GM21825 (cell line): ENCODE data around the gene RNF169.
"Not testable (repeated sequence)": the region's sequence is repeated elsewhere in the genome, so short reads cannot be mapped to it uniquely, and the experiment has no call there.

ENCODE experiments used
- ATAC-seq: cut with Tn5 transposase; IDR thresholded peaks from one replicate; pipeline ENCODE4 v1.9.1; 2021; ENCODE audit warnings: mild to moderate bottlenecking, moderate library complexity; ENCODE audit not compliant: unreplicated experiment

RNF169 gene

GRCh38 chr11:74726547-74727182, 22.0 kb upstream of the RNF169 start:
- ATAC-seq = peak; percentile 76

- no peak for ATAC-seq
Observed at GRCh38 chr11:74729397-74729796, 19.3 kb upstream of the RNF169 start.

GRCh38 chr11:74730571-74731260, 17.9 kb upstream of the RNF169 start:
- ATAC-seq = no peak

GRCh38 chr11:74731301-74732094, 17.2 kb upstream of the RNF169 start, which contains the start of gene CHRDL2:
CHRDL2 (minus strand) TSS chr11:74731426; CDS start chr11:74730888, 538 bp downstream.
- no peak for ATAC-seq

GRCh38 chr11:74734559-74734925, 14.1 kb upstream of the RNF169 start:
- ATAC-seq = no peak

GRCh38 chr11:74735365-74735928, 13.2 kb upstream of the RNF169 start:
- no peak for ATAC-seq

GRCh38 chr11:74736031-74736430, 12.6 kb upstream of the RNF169 start:
- no peak for ATAC-seq

- ATAC-seq = no peak
Observed at GRCh38 chr11:74739546-74740270, 8.9 kb upstream of the RNF169 start.

GRCh38 chr11:74742070-74742469, 6.6 kb upstream of the RNF169 start:
- ATAC-seq = no peak

- ATAC-seq = no peak
Observed at GRCh38 chr11:74743640-74744039, 5.0 kb upstream of the RNF169 start.

GRCh38 chr11:74744277-74744676, 4.4 kb upstream of the RNF169 start:
- no peak for ATAC-seq

GRCh38 chr11:74746868-74747267, 1.8 kb upstream of the RNF169 start:
- ATAC-seq = no peak

- peak; percentile 49 for ATAC-seq
Observed at GRCh38 chr11:74749127-74749964, 697 bp downstream of the RNF169 start.

GRCh38 chr11:74749965-74750296, 1.3 kb downstream of the RNF169 start:
- ATAC-seq = no peak

- not testable (repeated sequence) for ATAC-seq
Observed at GRCh38 chr11:74750598-74750997, 1.9 kb downstream of the RNF169 start.

- no peak for ATAC-seq
Observed at GRCh38 chr11:74751303-74751702, 2.7 kb downstream of the RNF169 start.

- ATAC-seq = no peak
Observed at GRCh38 chr11:74754507-74755252, 6.0 kb downstream of the RNF169 start.

GRCh38 chr11:74755395-74755995, 6.8 kb downstream of the RNF169 start:
- ATAC-seq = no peak

GRCh38 chr11:74756571-74756970, 7.9 kb downstream of the RNF169 start:
- no peak for ATAC-seq
